Pancreas (tissue), 10 donors: ENCODE results near the gene TSPAN9. TPM values are rescaled to one million over a fixed set of nuclear protein-coding genes. Genes with fewer than 3 reads are reported as not detected.

Experiments
- ATAC-seq, 4 donors: fragments of 200-7000 bp; cut with Tn5 transposase; one replicate each; pipeline versions ENCODE4 v1.8.0 to v1.9.1; 2020; ENCODE audit warnings: mild to moderate bottlenecking in 4 of 4, moderate library complexity in 4 of 4
- DNase-seq, 6 donors: peaks; one replicate each; pipeline ENCODE4 v3.0.0-alpha.2; 2020
- FAIRE-seq: peaks from 2 replicates; lab custom pipeline; 2012; peaks lifted over from hg19 to GRCh38; lab: Jason Lieb, UNC
- H3K27ac ChIP-seq, 4 donors: fragments of 200-600 bp; sonication (generic); 1 replicate in 3 of 4; 2 replicates in 1 of 4; pipeline versions ENCODE4 v1.5.0 to v1.8.0; 2020
- H3K27me3 ChIP-seq, 4 donors: fragments of 200-600 bp; one replicate each; pipeline ENCODE4 v1.8.0; 2021
- H3K36me3 ChIP-seq, 3 donors: fragments of 200-600 bp; sonication (generic) in 1 of 3; one replicate each; pipeline versions ENCODE4 v1.5.0 to v1.8.0; 2020 to 2021
- H3K4me1 ChIP-seq, 3 donors: fragments of 200-600 bp; one replicate each; pipeline ENCODE4 v1.8.0; 2021
- H3K4me3 ChIP-seq, 4 donors: fragments of 200-600 bp; sonication (generic) in 2 of 4; one replicate each; pipeline versions ENCODE4 v1.5.0 to v1.8.0; 2020 to 2021
- H3K9me3 ChIP-seq, 4 donors: fragments of 200-600 bp; one replicate each; pipeline ENCODE4 v1.8.0; 2021
- CTCF ChIP-seq, 4 donors: fragments of 200-600 bp; sonication (generic) in 3 of 4; IDR thresholded peaks; one replicate each; pipeline versions ENCODE4 v1.5.0 to v1.8.0; 2021; ENCODE audit warnings: antibody characterized with exemption in 4 of 4
- WGBS, 2 donors: extraction: QIAGEN DNeasy Blood & Tissue Kit; methylation state at CpG; one replicate each; pipeline ENCODE4 v1.1.7; 2013; 5-methylcytosine and 5-hydroxymethylcytosine counted together
- intact Hi-C, 3 donors: fragments of 100-400 bp; cut with DNase I; formaldehyde crosslinking; loops; one replicate each; pipeline versions ENCODE4 v1.11.1 to v1.14.2; 2022
- polyA plus RNA-seq, 2 donors: library from polyadenylated mRNA; stranded (reverse); fragments of 200-250 nt; gene quantifications; one replicate each; pipeline ENCODE4 v1.2.3, GENCODE V29; 2013
- total RNA-seq, 6 donors: library from RNA; stranded (reverse); fragmentation: NEBNext Ultra II Directional in 4 of 6; extraction: Animal tissue kit (Norgen Biotek cat#: 25700) in 4 of 6; gene quantifications; one replicate each; pipeline versions ENCODE4 v1.2.1 to v1.2.4, GENCODE V29; 2021 to 2023
- donor health status: healthy with polysubstance abuse.
- donor health status: DM: no; HTN: no; CAD: no; lungs with moderate emphysema.
- donor health status: DM: no; HTN: no; CAD: no.
- donor health status: control.
- donor health status: control.
- donor health status: Bipolar disorder and iron deficiency.
- donor health status: DM: yes; HTN: yes; CAD: no.
- donor health status: DM: no; HTN: no; CAD: no.
- donor health status: DM: no; HTN: no; CAD: no.
- donor health status: DM: yes; HTN: yes; CAD: no.

TSPAN9 gene
- total and polyA plus RNA-seq, 8 donors = 7.8 to 19.5 (median 13.0) TPM

GRCh38 chr12:3046441-3047200 lies 30.6 kb upstream of the TSPAN9 start:
- 79 to 84% methylated on average over 17 of the region's 17 CpGs for WGBS, 2 donors
- DNase-seq (no peak), ATAC-seq (no peak), FAIRE-seq (no peak)
- Histone ChIP-seq H3K9me3 (no peaks in the 10 kb centered on the region), H3K36me3 (no peaks in the 10 kb centered on the region), H3K27ac (no peak overlapping the region), H3K4me1 (peaks cover 0 to 4% (median 0%) of the 10 kb centered on the region in 3 donors), H3K27me3 (no peaks in the 10 kb centered on the region), H3K4me3 (no peak overlapping the region)
- no peak for TF ChIP-seq CTCF (IDR thresholded peaks at IDR 0.05)
- intact Hi-C loops = no loop called here

GRCh38 chr12:3047961-3048360 lies 29.2 kb upstream of the TSPAN9 start:
- no peak overlapping the region for H3K4me3 ChIP-seq
- 62 to 65% methylated on average over 8 of the region's 8 CpGs for WGBS, 2 donors
- no peaks in the 10 kb centered on the region for H3K4me1 ChIP-seq
- DNase-seq (no peak), FAIRE-seq (no peak), ATAC-seq (no peak)
- H3K9me3 ChIP-seq = no peaks in the 10 kb centered on the region
- no peaks in the 10 kb centered on the region for H3K27me3 ChIP-seq
- no peaks in the 10 kb centered on the region for H3K36me3 ChIP-seq
- no peak for TF ChIP-seq CTCF (IDR thresholded peaks at IDR 0.05)
- intact Hi-C loops = no loop called here
- no peak overlapping the region for H3K27ac ChIP-seq

- DNase-seq (no peak), FAIRE-seq (no peak), ATAC-seq (no peak)
- no peak overlapping the region for H3K4me3 ChIP-seq
- no peak for TF ChIP-seq CTCF (IDR thresholded peaks at IDR 0.05)
- H3K4me1 ChIP-seq = no peaks in the 10 kb centered on the region
- no peaks in the 10 kb centered on the region for H3K36me3 ChIP-seq
- no peak overlapping the region for H3K27ac ChIP-seq
- intact Hi-C loops = no loop called here
- 96 to 100% methylated on average over 4 of the region's 4 CpGs for WGBS, 2 donors
- H3K27me3 ChIP-seq = no peaks in the 10 kb centered on the region
- H3K9me3 ChIP-seq = no peaks in the 10 kb centered on the region
These were observed 28.6 kb upstream of the TSPAN9 start for GRCh38 chr12:3048540-3048939.

GRCh38 chr12:3049176-3049575 lies 28.0 kb upstream of the TSPAN9 start:
- Histone ChIP-seq H3K4me1 (no peaks in the 10 kb centered on the region), H3K36me3 (no peaks in the 10 kb centered on the region), H3K9me3 (no peaks in the 10 kb centered on the region), H3K27ac (no peak overlapping the region), H3K27me3 (no peaks in the 10 kb centered on the region), H3K4me3 (no peak overlapping the region)
- no peak for TF ChIP-seq CTCF (IDR thresholded peaks at IDR 0.05)
- 60 to 65% methylated on average over 9 of the region's 9 CpGs for WGBS, 2 donors
- ATAC-seq (peak; percentile 16 to 50 (median 34)), DNase-seq (no peak), FAIRE-seq (no peak)
- intact Hi-C loops = no loop called here

- H3K36me3 ChIP-seq = no peaks in the 10 kb centered on the region
- FAIRE-seq (no peak), ATAC-seq (peak; percentile 67 to 75 (median 71)), DNase-seq (no peak)
- intact Hi-C loops = no loop called here
- WGBS, 2 donors = 54 to 62% methylated on average over 11 of the region's 11 CpGs
- no peak overlapping the region for H3K4me3 ChIP-seq
- no peaks in the 10 kb centered on the region for H3K9me3 ChIP-seq
- no peak for TF ChIP-seq CTCF (IDR thresholded peaks at IDR 0.05)
- H3K27me3 ChIP-seq = no peaks in the 10 kb centered on the region
- H3K27ac ChIP-seq = no peak overlapping the region
- no peaks in the 10 kb centered on the region for H3K4me1 ChIP-seq
These were observed 27.4 kb upstream of the TSPAN9 start for GRCh38 chr12:3049611-3050249.
